Thoracic aorta (tissue), 2 donors: ENCODE results near the gene CTNNBL1. TPM values are rescaled to one million over a fixed set of nuclear protein-coding genes. Genes with fewer than 3 reads are reported as not detected.

ENCODE experiments used
- ATAC-seq: fragments of 150-250 bp; one replicate; pipeline ENCODE4 v1.8.0; 2017; ENCODE audit warnings: low read depth; ENCODE audit not compliant: insufficient number of reproducible peaks, low FRiP score
- DNase-seq: peaks from one replicate; pipeline ENCODE4 v3.0.0-alpha.2; 2020; ENCODE audit warnings: low spot score
- H3K27ac ChIP-seq, 2 donors: fragments of 200-600 bp; sonication (generic); 1 replicate in 1 of 2; 2 replicates in 1 of 2; pipeline ENCODE4 v1.5.1; 2016; ENCODE audit warnings: mild to moderate bottlenecking in 2 of 2, moderate library complexity in 2 of 2
- H3K27me3 ChIP-seq: fragments of 200-600 bp; sonication (generic); replicated peaks from 2 replicates; pipeline ENCODE4 v1.6.0; 2016; ENCODE audit warnings: mild to moderate bottlenecking; ENCODE audit not compliant: insufficient read depth
- H3K36me3 ChIP-seq: fragments of 200-600 bp; sonication (generic); one replicate; pipeline ENCODE4 v1.5.1; 2016
- H3K4me1 ChIP-seq, 2 donors: fragments of 200-600 bp; sonication (generic); 1 replicate in 1 of 2; 2 replicates in 1 of 2; pipeline versions ENCODE4 v1.5.1 to v1.6.0; 2016; ENCODE audit warnings: low read depth in 2 of 2, mild to moderate bottlenecking in 1 of 2; ENCODE audit not compliant: control insufficient read depth in 1 of 2
- H3K4me3 ChIP-seq: fragments of 200-600 bp; sonication (generic); 2 replicates; pipeline ENCODE4 v1.5.1; 2016; ENCODE audit warnings: mild to moderate bottlenecking
- H3K9me3 ChIP-seq: fragments of 200-600 bp; sonication (generic); 2 replicates; pipeline ENCODE4 v1.5.1; 2016
- CTCF ChIP-seq: fragments of 200-600 bp; sonication (generic); IDR thresholded peaks from one replicate; pipeline ENCODE4 v1.5.1; 2019; ENCODE audit warnings: antibody characterized with exemption
- total RNA-seq, 2 donors: library from RNA; depleted of rRNA; stranded (reverse); fragments of >200 nt; gene quantifications; one replicate each; pipeline versions ENCODE4 v1.1.0 to v1.2.3, GENCODE V29; 2016

Gene CTNNBL1
- total RNA-seq, 2 donors from 2014 or later = 22.6 to 34.3 TPM

- Histone ChIP-seq H3K27me3 (no peaks in the 10 kb centered on the region), H3K4me3 (no peak overlapping the region), H3K27ac (no peak overlapping the region), H3K36me3 (peaks cover 29% of the 10 kb centered on the region), H3K9me3 (no peaks in the 10 kb centered on the region), H3K4me1 (no peaks in the 10 kb centered on the region)
- ATAC-seq (no peak), DNase-seq (no peak)
- TF ChIP-seq CTCF = no peak
Observed at GRCh38 chr20:37735541-37735940, 41.7 kb downstream of the CTNNBL1 start.

GRCh38 chr20:37736132-37736531 lies 42.3 kb downstream of the CTNNBL1 start:
- ATAC-seq (no peak), DNase-seq (no peak)
- Histone ChIP-seq H3K4me3 (no peak overlapping the region), H3K27me3 (no peaks in the 10 kb centered on the region), H3K36me3 (peaks cover 29% of the 10 kb centered on the region), H3K27ac (no peak overlapping the region), H3K9me3 (no peaks in the 10 kb centered on the region), H3K4me1 (no peaks in the 10 kb centered on the region)
- no peak for TF ChIP-seq CTCF

GRCh38 chr20:37737826-37738420 lies 44.1 kb downstream of the CTNNBL1 start:
- H3K27me3 ChIP-seq = no peaks in the 10 kb centered on the region
- H3K27ac ChIP-seq = no peak overlapping the region
- ATAC-seq = no peak
- DNase-seq = no peak
- H3K9me3 ChIP-seq = no peaks in the 10 kb centered on the region
- no peak overlapping the region for H3K4me3 ChIP-seq
- TF ChIP-seq CTCF = no peak
- H3K36me3 ChIP-seq = peaks cover 26% of the 10 kb centered on the region
- H3K4me1 ChIP-seq = peaks cover 6 to 9% of the 10 kb centered on the region in 2 donors

GRCh38 chr20:37741055-37741454 lies 47.2 kb downstream of the CTNNBL1 start:
- no peak for TF ChIP-seq CTCF
- no peak for ATAC-seq
- no peaks in the 10 kb centered on the region for H3K9me3 ChIP-seq
- H3K27ac ChIP-seq = no peak overlapping the region
- DNase-seq = no peak
- no peaks in the 10 kb centered on the region for H3K27me3 ChIP-seq
- no peak overlapping the region for H3K4me3 ChIP-seq
- H3K4me1 ChIP-seq = peaks cover 6 to 9% of the 10 kb centered on the region in 2 donors
- H3K36me3 ChIP-seq = peaks cover 23% of the 10 kb centered on the region

- H3K36me3 ChIP-seq = peaks cover 23% of the 10 kb centered on the region
- H3K4me3 ChIP-seq = no peak overlapping the region
- H3K27ac ChIP-seq = no peak overlapping the region
- peaks cover 6 to 9% of the 10 kb centered on the region in 2 donors for H3K4me1 ChIP-seq
- H3K27me3 ChIP-seq = no peaks in the 10 kb centered on the region
- no peak for DNase-seq
- no peak for TF ChIP-seq CTCF
- H3K9me3 ChIP-seq = no peaks in the 10 kb centered on the region
- ATAC-seq = no peak
Observed at GRCh38 chr20:37741570-37741969, 47.7 kb downstream of the CTNNBL1 start.
